HG02852 (cell line): ENCODE measurements around the gene DDOST.
A peak's percentile ranks its signal among the peaks of the same experiment; 100 is the strongest.

Experiments used
- ATAC-seq: cut with Tn5 transposase; IDR thresholded peaks from one replicate; pipeline ENCODE4 v1.9.1; 2021; ENCODE audit warnings: mild to moderate bottlenecking, moderate library complexity; ENCODE audit not compliant: unreplicated experiment

The DDOST gene

DNA sequence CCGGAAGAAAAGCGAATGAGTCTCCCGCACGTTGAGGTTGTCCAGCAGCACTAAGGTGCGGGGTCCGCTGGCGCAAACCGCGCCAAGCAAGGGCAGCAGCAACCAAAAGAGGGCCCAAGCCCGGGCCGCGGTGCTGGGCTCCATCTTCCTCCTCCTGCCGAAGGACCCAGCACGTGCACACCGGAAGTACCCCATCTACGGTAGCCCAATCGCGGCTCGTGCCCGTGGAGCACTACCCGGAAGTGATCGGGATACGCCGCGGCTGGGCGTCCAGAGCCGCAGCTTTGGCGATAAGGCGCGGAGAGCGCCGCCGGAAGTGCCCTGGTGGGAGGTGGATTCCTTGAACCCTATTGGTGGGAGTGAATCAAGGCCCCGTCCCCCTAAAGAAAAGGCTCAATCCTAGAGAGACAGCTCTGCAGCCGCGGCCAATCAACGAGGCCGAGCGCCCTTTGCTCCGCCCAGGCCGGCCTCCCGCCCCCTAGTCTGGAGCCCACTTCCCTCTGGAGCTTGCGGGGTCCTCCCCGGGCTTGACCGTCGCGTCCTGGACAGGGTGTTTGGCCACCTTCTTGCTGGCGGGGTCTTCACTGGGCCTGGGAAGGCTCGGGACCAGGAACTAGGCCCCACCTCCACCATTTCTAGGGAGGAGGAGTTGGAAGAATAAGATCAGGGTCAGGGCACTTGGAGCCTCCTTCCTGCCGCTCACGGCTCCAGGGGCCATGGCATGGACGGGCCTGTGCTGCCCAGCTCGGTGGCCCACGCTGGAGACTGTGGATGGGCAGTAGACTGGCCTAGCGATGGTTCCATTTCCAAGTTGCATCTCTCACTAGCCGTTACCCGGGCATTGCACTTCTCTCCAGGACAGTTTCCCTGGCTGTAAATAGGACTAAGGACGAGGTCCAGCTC lies at the start of gene DDOST:
DDOST (minus strand) TSS at position 163 of the 903 bp plus-strand sequence; CDS start at position 144, 19 bp downstream.
- peak; percentile 97 for ATAC-seq

DNA sequence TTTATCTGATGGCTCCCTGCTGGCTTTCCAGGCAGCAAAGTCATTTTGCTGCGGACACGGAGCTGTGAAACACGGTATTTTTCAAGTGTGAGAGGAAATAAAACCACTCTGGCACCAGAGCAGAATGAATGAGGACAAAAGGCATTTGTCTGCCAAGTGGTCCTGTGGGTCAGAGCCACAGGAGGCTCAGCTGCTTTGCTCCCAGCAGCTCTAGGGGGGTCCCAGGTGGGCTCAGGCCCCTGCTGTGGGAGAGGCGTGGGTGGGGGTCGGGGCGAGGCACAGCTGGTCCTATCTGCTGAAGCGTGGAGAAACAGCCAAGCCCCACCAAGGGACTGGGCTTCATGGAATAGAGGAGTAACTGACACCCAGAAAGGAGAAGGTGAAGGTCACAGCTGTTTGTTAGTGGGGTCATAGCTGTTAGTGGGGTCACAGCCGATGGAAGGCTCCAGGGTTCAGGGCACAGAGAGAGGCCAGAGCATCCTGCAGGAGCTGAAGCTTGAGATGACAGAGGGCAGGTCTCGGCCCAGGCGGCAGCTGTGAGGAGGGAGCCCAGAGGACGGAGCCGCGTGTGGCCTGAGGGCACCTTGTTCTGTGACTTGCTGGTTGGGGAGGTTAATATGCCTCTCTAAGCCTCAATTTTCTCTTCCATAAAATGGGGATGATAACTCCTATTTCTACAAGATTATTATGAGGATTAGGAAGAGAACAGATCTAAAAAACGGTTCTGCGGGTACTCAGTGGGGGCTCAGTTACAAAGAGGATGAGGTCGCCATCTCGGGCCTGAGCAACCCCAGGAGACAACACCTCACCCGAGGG lies 49.5 kb upstream of the DDOST start:
- ATAC-seq, result no peak

DNA sequence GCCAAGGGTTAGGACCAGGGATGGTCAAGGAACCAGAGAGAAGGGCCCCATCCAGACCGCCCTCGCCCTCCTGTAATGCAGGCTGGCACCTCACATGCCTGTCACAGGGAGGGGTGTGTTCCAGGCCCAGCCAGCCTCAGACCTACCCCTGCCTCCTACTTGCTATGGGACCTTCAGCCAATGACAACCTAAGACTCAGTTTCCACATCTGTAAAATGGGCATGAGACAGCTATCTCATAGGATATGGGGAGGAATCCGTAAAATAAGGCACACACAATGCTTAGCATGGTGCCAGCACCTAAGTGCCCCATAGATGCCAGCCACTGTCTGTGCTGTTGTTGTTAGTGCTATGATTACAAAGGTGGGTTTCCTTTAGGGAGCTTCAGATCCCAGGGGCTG lies 48.7 kb upstream of the DDOST start:
- no peak for ATAC-seq

DNA sequence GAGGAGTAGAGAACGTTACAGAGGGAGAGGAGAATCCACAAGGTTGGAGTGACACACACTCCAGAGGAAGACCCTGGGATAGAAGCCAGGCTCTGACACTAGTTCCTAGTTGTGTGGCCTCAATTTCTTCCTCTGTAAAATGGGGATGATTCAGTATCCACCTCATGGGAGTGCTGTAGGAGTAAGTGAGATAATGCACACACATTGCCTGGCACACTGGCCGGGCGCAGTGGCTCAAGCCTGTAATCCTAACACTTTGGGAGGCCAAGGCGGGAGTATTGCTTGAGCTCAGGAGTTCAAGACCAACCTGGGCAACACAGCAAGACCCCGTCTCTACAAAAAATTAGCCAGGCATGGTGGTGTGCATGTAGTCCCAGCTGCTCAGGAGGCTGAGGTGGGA lies 47.7 kb upstream of the DDOST start:
- no peak for ATAC-seq

DNA sequence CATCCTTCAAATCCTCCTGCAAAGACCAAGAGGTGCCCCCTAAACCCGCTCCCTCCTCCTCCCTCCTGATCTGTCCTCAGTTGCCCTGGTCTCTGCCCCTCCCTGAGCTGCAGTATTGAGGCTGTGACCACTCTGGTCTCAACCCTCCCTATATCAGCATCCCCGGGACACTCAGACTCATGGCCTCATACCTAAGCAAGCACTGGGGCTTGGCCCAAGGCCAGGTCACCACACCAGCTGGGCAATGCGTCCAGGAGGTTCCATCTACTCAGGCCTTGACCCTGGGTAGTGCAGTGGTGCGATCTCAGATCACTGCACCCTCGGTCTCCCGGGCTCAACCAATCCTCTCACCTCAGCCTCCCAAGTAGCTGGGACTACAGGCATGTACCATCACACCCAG lies 46.9 kb upstream of the DDOST start:
- ATAC-seq, result no peak

DNA sequence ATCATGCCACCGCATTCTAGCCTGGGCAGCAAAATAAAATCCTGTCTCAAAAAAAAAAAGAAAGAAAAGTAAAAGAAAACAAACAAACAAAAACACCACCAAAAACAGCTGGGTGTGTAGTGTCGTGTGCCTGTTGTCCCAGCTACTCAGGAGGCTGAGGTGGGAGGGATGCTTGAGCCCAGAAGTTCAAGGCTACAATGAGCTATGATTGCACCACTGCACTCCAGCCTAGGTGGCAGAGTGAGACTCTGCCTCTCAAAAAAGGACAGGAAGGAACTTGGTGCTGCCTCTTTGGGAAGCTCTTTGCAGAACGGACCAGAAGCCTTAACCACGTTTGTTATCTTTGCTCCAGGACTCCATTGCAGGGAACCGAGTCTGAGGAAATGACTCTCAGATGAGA lies 45.7 kb upstream of the DDOST start:
- no peak for ATAC-seq

DNA sequence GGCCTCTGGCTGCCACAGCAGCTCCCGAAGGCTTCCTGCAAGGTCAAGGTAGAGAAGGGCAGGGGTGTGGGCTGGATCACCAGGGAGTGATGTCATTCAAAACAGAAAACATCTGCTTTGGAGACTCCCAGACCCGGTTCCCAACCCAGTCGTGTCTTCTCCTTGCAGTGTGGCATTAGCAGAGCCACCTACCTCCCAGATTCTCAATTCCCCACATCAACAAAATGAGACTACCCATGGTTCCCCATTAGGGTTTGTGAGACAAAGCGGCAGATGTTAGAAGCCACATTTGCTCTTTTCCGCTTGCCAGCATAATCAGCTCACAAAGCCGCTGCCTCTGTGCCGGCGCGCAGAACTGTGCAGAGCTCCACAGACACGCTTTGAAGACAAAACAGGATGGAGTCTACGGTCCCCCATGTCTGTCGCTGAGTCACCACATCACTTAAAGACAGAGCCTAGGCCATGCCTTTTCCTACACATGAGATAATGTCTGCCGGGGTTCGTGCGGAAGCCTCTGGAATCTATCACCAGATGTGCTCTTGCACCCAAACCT lies 44.1 kb upstream of the DDOST start:
- ATAC-seq, result no peak

DNA sequence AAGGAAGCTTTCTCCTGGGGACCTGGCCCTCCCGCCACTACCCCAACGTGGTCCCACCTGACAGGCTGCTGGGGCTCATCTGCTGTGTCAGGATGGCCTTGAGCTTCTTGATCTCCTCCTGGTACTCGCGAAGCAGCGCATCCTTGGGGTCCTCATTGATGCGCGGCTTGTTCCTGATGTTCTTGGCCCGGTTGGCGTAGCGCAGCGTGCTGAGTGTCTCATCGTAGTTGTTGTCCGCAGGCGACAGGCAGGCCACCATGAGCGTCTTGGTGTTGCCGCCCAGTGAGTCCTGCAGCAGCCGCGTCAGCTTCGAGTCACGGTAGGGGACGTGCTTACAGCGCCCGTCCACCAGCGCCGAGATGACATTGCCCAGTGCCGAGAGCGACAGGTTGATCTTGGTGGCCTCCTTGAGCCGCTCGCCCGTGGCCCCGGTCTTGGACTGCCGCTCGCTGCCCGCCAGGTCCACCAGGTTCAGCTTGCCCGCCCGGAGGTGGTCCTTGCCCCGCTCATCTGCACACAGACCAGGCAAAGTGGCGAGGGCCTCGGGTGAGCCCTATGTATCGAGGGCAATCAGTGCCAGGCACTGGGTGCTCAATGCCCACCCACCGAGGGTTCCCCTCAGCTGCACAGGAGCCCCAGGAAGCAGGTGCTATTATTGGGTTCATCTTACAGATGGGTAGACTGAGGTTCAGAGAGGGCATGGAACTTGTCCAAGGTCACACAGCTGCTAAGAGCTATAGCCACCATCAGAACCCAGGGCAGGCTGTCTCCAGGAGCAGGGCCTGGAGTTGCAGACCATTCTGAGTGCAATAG lies 43.4 kb upstream of the DDOST start:
- no peak for ATAC-seq

DNA sequence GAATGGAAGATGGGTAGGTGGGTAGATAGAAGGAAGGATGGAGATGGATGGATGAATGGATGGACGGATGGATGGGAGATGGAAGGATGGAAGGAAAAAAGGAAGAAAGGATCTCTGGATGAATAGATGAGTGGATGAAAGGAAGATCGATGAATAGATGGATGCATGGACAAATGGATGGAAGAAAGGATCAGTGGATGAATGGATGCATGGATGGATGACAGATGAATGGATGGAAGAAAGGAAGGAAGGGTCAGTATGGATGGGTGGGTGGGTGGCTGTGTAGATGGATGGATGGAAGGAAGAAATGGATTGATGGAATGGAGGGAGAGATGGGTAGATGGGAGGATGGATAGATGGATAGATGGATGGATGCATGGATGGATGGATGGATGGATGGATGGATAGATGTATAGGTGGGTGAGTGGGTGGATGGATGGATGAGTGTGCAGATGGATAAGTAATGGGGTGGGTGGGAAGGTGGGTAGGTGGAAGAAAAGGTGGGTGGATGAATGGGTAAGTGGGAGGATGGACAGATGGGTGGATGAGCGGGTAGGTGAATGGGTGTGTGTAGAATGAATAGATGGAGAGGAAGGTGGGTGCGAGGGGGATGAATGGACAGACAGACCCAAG lies 42.1 kb upstream of the DDOST start:
- ATAC-seq, result no peak

DNA sequence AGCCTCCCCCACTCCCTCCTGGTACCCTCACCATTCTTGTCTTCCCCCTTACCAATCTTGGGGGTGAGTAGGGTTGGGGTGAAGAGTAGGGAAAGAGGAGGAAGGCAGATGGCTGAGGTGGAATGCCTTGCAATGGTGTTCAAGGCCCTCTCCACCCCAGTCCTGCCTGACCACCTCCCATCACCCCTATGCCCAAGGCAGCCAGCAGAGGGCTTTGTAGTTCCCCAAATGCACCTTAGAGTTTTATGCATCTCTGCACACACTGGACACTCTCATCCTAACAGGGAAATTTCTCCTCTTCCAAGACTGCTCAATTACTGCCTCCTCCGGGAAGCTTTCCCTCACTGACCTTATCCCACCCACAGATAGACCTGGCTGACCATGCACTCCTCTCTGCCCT lies 41.2 kb upstream of the DDOST start:
- ATAC-seq, result no peak

DNA sequence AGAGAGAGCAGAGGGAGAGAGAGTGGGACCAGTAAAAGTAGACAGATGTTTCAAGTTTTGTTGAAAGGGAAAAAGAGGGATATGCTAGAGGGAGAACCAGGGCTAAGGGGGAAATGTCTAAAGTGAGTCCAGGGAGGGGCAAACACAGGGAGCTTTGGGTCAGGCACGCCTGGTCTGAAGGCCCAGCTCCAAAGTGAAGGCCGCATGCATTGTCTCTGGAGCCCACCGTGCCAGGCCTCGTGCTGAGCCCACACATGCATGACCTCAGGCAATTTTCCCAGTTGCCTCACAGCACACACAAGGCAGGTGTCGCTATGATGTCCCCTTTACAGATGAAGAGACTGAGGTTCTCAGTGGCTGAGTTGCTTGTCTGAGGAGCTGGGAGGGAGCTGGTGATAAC lies 40.7 kb upstream of the DDOST start:
- ATAC-seq, result no peak

DNA sequence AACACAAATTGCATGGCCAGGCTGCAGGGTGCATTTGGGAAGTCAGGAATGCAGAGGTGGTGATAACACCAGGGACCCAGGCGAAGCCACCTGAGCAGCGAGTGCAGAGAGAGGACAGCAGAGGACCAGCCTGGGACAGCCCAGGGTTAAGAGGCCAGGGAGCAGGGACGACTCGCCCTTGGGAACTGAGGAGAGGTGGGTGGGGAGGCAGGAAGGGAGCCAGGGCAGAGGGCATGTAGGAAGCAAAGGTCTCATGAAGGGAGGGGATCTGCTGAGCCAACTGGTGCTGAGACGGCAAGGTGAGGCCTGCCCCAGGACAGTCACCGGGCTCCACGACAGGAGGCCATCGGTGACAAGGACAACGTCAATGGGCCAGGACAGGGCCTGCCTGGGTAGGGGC lies 40.3 kb upstream of the DDOST start:
- ATAC-seq, result no peak

DNA sequence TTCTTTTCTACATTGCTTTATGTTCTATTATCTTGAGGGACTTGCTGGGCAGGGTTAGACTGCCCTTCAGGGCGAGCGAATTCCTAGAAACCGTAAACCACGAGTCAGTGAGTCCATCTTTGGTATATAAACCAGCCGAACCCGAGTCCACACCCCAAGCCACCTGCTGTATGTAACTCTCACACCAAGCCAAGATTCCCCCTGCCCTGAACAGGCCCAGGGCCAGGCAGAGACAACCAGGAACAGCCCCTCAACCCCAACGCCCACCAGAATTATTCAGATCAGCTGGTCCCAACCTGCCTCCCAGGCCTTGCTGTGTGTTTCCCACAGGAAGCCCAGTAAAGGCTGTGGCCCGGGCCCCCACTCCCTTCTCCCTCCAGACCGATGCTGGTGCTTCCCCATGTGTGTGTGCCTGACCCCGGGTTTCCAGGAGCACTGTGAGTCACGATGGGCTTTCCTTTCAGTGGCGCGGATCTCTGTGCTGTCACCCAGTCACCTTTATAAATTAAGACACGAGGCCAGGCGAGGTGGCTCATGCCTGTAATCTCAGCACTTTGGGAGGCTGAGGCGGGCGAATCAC lies 39.6 kb upstream of the DDOST start:
- no peak for ATAC-seq

DNA sequence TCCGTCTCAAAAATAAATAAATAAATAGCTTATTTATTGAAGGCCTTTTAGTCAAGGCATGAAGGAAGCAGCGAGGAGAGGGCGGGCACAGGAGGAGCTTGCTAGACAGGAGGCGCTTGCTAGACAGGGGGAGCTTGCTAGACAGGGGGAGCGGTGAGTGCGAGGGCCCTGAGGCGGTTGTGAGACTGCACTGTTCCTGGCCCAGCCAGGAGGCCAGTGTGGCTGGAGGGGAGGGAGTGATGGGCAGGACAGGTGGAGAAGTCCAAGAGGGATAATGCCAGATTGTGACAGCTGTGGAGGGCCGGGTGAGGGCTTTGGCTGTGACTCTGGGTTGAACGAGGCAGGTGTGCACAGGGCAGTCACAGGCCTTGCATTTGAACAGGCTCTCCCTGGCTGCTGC lies 38.4 kb upstream of the DDOST start:
- no peak for ATAC-seq

DNA sequence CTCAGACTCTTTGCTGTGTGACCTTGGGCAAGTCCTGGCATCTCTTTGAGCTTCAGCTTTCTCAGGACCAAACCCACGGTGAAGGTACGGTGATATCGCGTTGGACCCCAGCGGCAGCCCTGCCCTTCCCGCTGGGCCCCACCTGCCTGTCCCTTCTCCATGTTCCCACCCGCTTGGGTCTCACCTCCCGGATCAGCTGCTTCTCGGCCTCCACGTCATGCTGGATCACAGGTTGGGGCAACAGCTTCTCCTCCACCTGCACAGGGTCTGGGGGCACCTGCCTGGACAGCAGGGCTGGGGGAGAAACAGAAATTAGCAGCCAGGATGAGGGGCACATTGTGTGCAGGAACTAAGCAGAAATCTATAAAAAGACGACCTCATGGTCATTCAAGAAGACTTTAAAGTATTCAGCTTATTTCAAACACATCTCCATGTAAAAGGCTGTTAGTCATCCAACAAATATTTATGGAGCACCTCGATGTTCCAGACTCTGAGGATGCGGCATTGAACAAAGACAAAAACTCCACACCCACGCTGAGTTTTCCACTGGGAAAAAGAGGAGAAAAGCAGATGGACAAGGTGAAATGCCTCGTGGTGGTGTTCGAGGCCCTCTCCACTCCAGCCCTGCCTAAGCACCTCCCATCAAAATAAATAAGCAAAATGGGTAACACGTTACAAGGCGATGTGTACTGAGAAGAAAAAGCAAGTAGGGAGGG lies 37.2 kb upstream of the DDOST start:
- ATAC-seq, result no peak

DNA sequence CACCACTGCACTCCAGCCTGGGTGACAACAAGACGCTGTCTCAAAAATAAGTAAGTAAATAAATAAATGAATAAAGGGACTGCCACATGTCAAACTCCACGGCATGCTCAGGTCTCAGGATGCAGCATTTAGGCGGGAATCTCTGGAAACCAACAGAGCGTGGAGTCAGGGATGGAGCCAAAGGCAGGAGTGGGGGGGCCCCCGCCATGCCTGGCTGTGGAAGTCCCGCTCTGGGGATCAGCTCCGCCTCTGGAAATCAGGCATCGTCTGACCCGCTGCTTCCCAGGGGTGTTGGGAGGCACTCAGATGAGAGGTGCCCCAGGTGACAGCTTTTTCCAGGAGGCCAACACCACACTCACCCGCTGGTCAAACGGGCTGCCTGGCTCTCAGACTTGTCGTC lies 36.4 kb upstream of the DDOST start:
- ATAC-seq, result no peak

DNA sequence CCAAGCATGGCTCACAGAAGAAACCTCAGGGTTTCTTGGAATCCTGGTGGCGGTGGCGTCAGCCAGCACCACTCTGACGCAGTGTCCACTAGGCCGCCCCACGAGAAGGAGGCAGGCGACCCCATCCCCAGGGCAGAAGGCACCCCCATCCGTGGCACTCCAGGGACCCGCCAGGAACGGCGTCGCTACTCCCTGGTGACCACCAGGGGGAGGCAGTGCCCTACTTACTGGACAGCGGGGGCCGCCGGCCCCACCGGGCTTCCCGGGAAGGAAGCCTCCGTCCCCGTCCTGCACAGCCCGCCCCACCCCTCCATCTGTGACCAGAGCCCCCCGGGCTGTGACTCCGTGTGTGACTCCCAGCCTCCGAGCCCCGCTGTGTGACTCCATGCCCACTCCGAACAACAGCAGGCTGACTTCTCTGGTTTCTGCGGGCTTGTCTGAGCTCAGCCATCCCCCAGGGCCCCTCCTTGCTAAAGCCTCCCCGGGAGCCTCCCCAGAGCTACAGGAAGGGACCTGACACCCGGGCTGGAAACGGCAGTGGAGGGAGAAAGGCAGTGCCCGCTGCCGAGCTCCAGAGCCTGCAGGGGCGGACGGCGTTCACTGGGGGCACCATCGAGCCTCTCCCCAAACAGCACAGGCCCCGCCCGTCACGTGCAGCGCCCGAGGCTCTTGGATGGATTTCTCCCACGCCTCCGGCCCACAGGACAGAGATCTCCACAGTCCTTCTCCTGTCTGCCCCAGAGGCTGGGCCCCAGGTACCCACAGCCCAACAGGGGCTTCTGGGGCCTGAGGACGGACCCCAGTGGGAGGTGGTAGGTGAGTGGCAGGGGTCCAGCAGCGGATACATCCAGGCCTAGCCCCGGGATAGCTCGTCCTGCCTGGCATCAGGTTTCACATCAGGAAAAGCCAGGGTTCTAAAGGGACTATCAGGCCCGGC lies 35.5 kb upstream of the DDOST start:
- peak; percentile 64 for ATAC-seq

DNA sequence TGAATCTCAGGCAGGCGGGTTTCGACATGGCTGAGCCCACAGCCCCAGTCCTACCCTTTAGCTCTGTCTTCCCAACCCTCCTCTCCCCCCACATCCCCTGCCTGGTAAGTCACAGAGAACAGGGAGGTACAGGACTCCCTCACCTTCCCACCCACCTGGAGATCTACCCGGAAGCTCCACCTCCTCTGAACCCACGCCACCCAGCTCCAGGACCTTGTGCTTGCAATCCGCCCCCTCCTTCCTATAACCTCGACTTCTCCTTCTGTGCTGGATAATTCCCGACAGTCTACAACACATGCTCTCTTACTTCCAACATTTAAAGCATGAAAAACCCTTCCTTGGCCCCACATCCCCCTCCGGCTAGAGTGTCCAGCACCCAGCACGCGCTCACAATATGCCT lies 34.3 kb upstream of the DDOST start:
- no peak for ATAC-seq
